ENCODE data around the gene PLXNA4.
A peak's percentile ranks its signal among the peaks of the same experiment; 100 is the strongest.

The PLXNA4 gene

GRCh38 chr7:132424277-132424676 is 152.0 kb downstream of the PLXNA4 start:
- H2BK5ac ChIP-seq (ENCODE audit: low read depth, low read length, poor library complexity, severe bottlenecking): no peak overlapping the region
- no peak overlapping the region for H3K9ac ChIP-seq (ENCODE audit: low read length)
- no peak overlapping the region for H2AK5ac ChIP-seq (ENCODE audit: low read length, severe bottlenecking)
- no peak for DNase-seq
- H3K18ac ChIP-seq (ENCODE audit: low read depth in 1 of 2, low read length in 2 of 2): no peak overlapping the region
- 75% methylated on average over 2 of the region's 2 CpGs for WGBS
- H3K23ac ChIP-seq (ENCODE audit: low read length in 2 of 2): no peak overlapping the region
- H3K36me3 ChIP-seq (ENCODE audit: control insufficient read depth in 1 of 2, insufficient read depth in 2 of 2, low read depth in 1 of 2, low read length in 2 of 2): no peaks in the 10 kb centered on the region
- no peak overlapping the region for H2BK120ac ChIP-seq (ENCODE audit: low read depth, low read length)
- no peak overlapping the region for H4K8ac ChIP-seq (ENCODE audit: low read length)
- H2BK15ac ChIP-seq (ENCODE audit: low read depth, poor library complexity, severe bottlenecking): no peak overlapping the region
- H3K27ac ChIP-seq (ENCODE audit: low read length, poor library complexity, severe bottlenecking): no peak overlapping the region
- H3K4me1 ChIP-seq (ENCODE audit: control insufficient read depth, insufficient read depth, low read depth, low read length): peaks cover 2% of the 10 kb centered on the region
- no peak overlapping the region for H3K4ac ChIP-seq (ENCODE audit: low read depth in 1 of 2, low read length in 2 of 2)
- H2BK12ac ChIP-seq (ENCODE audit: low read length in 2 of 2): peak overlapping the region in 1 of 2 experiments; percentile 70
- no peak overlapping the region for H3K4me3 ChIP-seq (ENCODE audit: insufficient read depth in 1 of 2, low read depth in 1 of 2, low read length in 2 of 2)
- no peak overlapping the region for H3K4me2 ChIP-seq (ENCODE audit: low read length, poor library complexity, severe bottlenecking)
- no peak overlapping the region for H4K91ac ChIP-seq (ENCODE audit: low read length)
- peaks cover 3% of the 10 kb centered on the region for H3K9me3 ChIP-seq (ENCODE audit: control insufficient read depth, low read length)
- peaks cover 0 to 7% of the 10 kb centered on the region in 2 experiments for H3K27me3 ChIP-seq (ENCODE audit: control insufficient read depth in 1 of 2, insufficient read depth in 1 of 2, low read length in 2 of 2)
- H2AFZ ChIP-seq (ENCODE audit: low read depth, low read length): no peak overlapping the region
- no peak overlapping the region for H3K14ac ChIP-seq (ENCODE audit: low read length in 2 of 2)
- no peaks in the 10 kb centered on the region for H3K79me1 ChIP-seq (replicated peaks; ENCODE audit: low read length, poor library complexity, severe bottlenecking)

- Histone ChIP-seq H2BK120ac (ENCODE audit: low read depth, low read length) (no peak overlapping the region), H3K79me1 (replicated peaks; ENCODE audit: low read length, poor library complexity, severe bottlenecking) (no peaks in the 10 kb centered on the region), H2AFZ (ENCODE audit: low read depth, low read length) (no peak overlapping the region), H3K18ac (ENCODE audit: low read depth in 1 of 2, low read length in 2 of 2) (no peak overlapping the region), H3K36me3 (ENCODE audit: control insufficient read depth in 1 of 2, insufficient read depth in 2 of 2, low read depth in 1 of 2, low read length in 2 of 2) (no peaks in the 10 kb centered on the region), H3K4me1 (ENCODE audit: control insufficient read depth, insufficient read depth, low read depth, low read length) (peaks cover 4% of the 10 kb centered on the region), H2BK12ac (ENCODE audit: low read length in 2 of 2) (peak overlapping the region in 1 of 2 experiments; percentile 70), H3K23ac (ENCODE audit: low read length in 2 of 2) (no peak overlapping the region), H3K14ac (ENCODE audit: low read length in 2 of 2) (no peak overlapping the region), H3K4me2 (ENCODE audit: low read length, poor library complexity, severe bottlenecking) (no peak overlapping the region), H3K27me3 (ENCODE audit: control insufficient read depth in 1 of 2, insufficient read depth in 1 of 2, low read length in 2 of 2) (peaks cover 0 to 7% of the 10 kb centered on the region in 2 experiments), H2BK15ac (ENCODE audit: low read depth, poor library complexity, severe bottlenecking) (no peak overlapping the region), H4K8ac (ENCODE audit: low read length) (no peak overlapping the region), H4K91ac (ENCODE audit: low read length) (peak overlapping the region; percentile 18), H2AK5ac (ENCODE audit: low read length, severe bottlenecking) (no peak overlapping the region), H3K9ac (ENCODE audit: low read length) (peak overlapping the region; percentile 65), H3K27ac (ENCODE audit: low read length, poor library complexity, severe bottlenecking) (no peak overlapping the region), H3K9me3 (ENCODE audit: control insufficient read depth, low read length) (peaks cover 3% of the 10 kb centered on the region), H2BK5ac (ENCODE audit: low read depth, low read length, poor library complexity, severe bottlenecking) (no peak overlapping the region), H3K4me3 (ENCODE audit: insufficient read depth in 1 of 2, low read depth in 1 of 2, low read length in 2 of 2) (no peak overlapping the region), H3K4ac (ENCODE audit: low read depth in 1 of 2, low read length in 2 of 2) (peak overlapping the region in 1 of 2 experiments; percentile 77)
- no peak for DNase-seq
- WGBS: 83% methylated on average over 10 of the region's 10 CpGs
Observed at GRCh38 chr7:132423594-132424200, 152.6 kb downstream of the PLXNA4 start.

- Histone ChIP-seq H3K79me1 (replicated peaks; ENCODE audit: low read length, poor library complexity, severe bottlenecking) (no peaks in the 10 kb centered on the region), H3K36me3 (ENCODE audit: control insufficient read depth in 1 of 2, insufficient read depth in 2 of 2, low read depth in 1 of 2, low read length in 2 of 2) (no peaks in the 10 kb centered on the region), H3K4me1 (ENCODE audit: control insufficient read depth, insufficient read depth, low read depth, low read length) (peaks cover 4% of the 10 kb centered on the region), H3K14ac (ENCODE audit: low read length in 2 of 2) (no peak overlapping the region), H3K9ac (ENCODE audit: low read length) (peak overlapping the region; percentile 65), H3K23ac (ENCODE audit: low read length in 2 of 2) (no peak overlapping the region), H3K4ac (ENCODE audit: low read depth in 1 of 2, low read length in 2 of 2) (no peak overlapping the region), H4K8ac (ENCODE audit: low read length) (peak overlapping the region; percentile 35), H3K18ac (ENCODE audit: low read depth in 1 of 2, low read length in 2 of 2) (peak overlapping the region; percentile 25 to 28), H3K27me3 (ENCODE audit: control insufficient read depth in 1 of 2, insufficient read depth in 1 of 2, low read length in 2 of 2) (peaks cover 0 to 7% of the 10 kb centered on the region in 2 experiments), H4K91ac (ENCODE audit: low read length) (peak overlapping the region; percentile 78), H3K4me3 (ENCODE audit: insufficient read depth in 1 of 2, low read depth in 1 of 2, low read length in 2 of 2) (peak overlapping the region in 1 of 2 experiments; percentile 52), H3K9me3 (ENCODE audit: control insufficient read depth, low read length) (peaks cover 3% of the 10 kb centered on the region), H3K4me2 (ENCODE audit: low read length, poor library complexity, severe bottlenecking) (no peak overlapping the region), H2BK15ac (ENCODE audit: low read depth, poor library complexity, severe bottlenecking) (peak overlapping the region; percentile 57), H2BK120ac (ENCODE audit: low read depth, low read length) (no peak overlapping the region), H2BK12ac (ENCODE audit: low read length in 2 of 2) (peak overlapping the region; percentile 29 to 35), H2AK5ac (ENCODE audit: low read length, severe bottlenecking) (no peak overlapping the region), H2AFZ (ENCODE audit: low read depth, low read length) (no peak overlapping the region), H3K27ac (ENCODE audit: low read length, poor library complexity, severe bottlenecking) (no peak overlapping the region), H2BK5ac (ENCODE audit: low read depth, low read length, poor library complexity, severe bottlenecking) (no peak overlapping the region)
- 48% methylated on average over 11 of the region's 12 CpGs for WGBS
- peak; percentile 38 for DNase-seq
Observed at GRCh38 chr7:132422502-132423111, 153.7 kb downstream of the PLXNA4 start.

GRCh38 chr7:132420527-132420926 is 155.7 kb downstream of the PLXNA4 start:
- H3K4ac ChIP-seq (ENCODE audit: low read depth in 1 of 2, low read length in 2 of 2): no peak overlapping the region
- no peaks in the 10 kb centered on the region for H3K79me1 ChIP-seq (replicated peaks; ENCODE audit: low read length, poor library complexity, severe bottlenecking)
- no peak overlapping the region for H3K4me3 ChIP-seq (ENCODE audit: insufficient read depth in 1 of 2, low read depth in 1 of 2, low read length in 2 of 2)
- peak overlapping the region in 1 of 2 experiments; percentile 0 for H3K18ac ChIP-seq (ENCODE audit: low read depth in 1 of 2, low read length in 2 of 2)
- H3K9ac ChIP-seq (ENCODE audit: low read length): no peak overlapping the region
- H2AK5ac ChIP-seq (ENCODE audit: low read length, severe bottlenecking): no peak overlapping the region
- H3K27me3 ChIP-seq (ENCODE audit: control insufficient read depth in 1 of 2, insufficient read depth in 1 of 2, low read length in 2 of 2): peaks cover 0 to 15% of the 10 kb centered on the region in 2 experiments
- no peak overlapping the region for H4K8ac ChIP-seq (ENCODE audit: low read length)
- DNase-seq: peak; percentile 9
- H2BK5ac ChIP-seq (ENCODE audit: low read depth, low read length, poor library complexity, severe bottlenecking): no peak overlapping the region
- H3K36me3 ChIP-seq (ENCODE audit: control insufficient read depth in 1 of 2, insufficient read depth in 2 of 2, low read depth in 1 of 2, low read length in 2 of 2): no peaks in the 10 kb centered on the region
- H3K14ac ChIP-seq (ENCODE audit: low read length in 2 of 2): no peak overlapping the region
- H3K27ac ChIP-seq (ENCODE audit: low read length, poor library complexity, severe bottlenecking): no peak overlapping the region
- H3K23ac ChIP-seq (ENCODE audit: low read length in 2 of 2): no peak overlapping the region
- no peak overlapping the region for H2AFZ ChIP-seq (ENCODE audit: low read depth, low read length)
- no peak overlapping the region for H3K4me2 ChIP-seq (ENCODE audit: low read length, poor library complexity, severe bottlenecking)
- no peak overlapping the region for H4K91ac ChIP-seq (ENCODE audit: low read length)
- no peak overlapping the region for H2BK120ac ChIP-seq (ENCODE audit: low read depth, low read length)
- WGBS: 93% methylated on average over 2 of the region's 2 CpGs
- H3K4me1 ChIP-seq (ENCODE audit: control insufficient read depth, insufficient read depth, low read depth, low read length): peaks cover 4% of the 10 kb centered on the region
- H2BK15ac ChIP-seq (ENCODE audit: low read depth, poor library complexity, severe bottlenecking): no peak overlapping the region
- peaks cover 3% of the 10 kb centered on the region for H3K9me3 ChIP-seq (ENCODE audit: control insufficient read depth, low read length)
- H2BK12ac ChIP-seq (ENCODE audit: low read length in 2 of 2): peak overlapping the region in 1 of 2 experiments; percentile 47
